GM12878 (cell line): ENCODE measurements around the gene ANAPC10. TPM values are rescaled to one million over a fixed set of nuclear protein-coding genes. Genes with fewer than 3 reads are reported as not detected.
A peak's percentile ranks its signal among the peaks of the same experiment; 100 is the strongest.

Experiments
- CBFB ChIP-seq: IDR thresholded peaks from 2 replicates; pipeline ENCODE4 v1.6.1; 2016; ENCODE audit warnings: antibody characterized with exemption, low read depth
- CREM ChIP-seq: IDR thresholded peaks from 2 replicates; pipeline ENCODE4 v1.6.1; 2014; ENCODE audit warnings: antibody characterized with exemption, low read depth
- EED ChIP-seq: sonication (generic); IDR thresholded peaks from 2 replicates; pipeline ENCODE4 v1.6.1; 2016; ENCODE audit warnings: antibody characterized with exemption, low read depth
- EZH2 ChIP-seq: IDR thresholded peaks from 2 replicates; pipeline ENCODE4 v1.6.1; 2012; ENCODE audit warnings: low read depth, mild to moderate bottlenecking, control low read depth, inconsistent platforms, low read length, borderline replicate concordance; ENCODE audit not compliant: control insufficient read depth
- HDAC6 ChIP-seq: fragments of 200-600 bp; sonication (generic); IDR thresholded peaks from one replicate; pipeline ENCODE4 v1.8.0; 2017; ENCODE audit warnings: antibody characterized with exemption; ENCODE audit not compliant: unreplicated experiment
- IKZF2 ChIP-seq, 2 experiments: fragments of 450-650 bp; IDR thresholded peaks; 2 replicates each; pipeline ENCODE4 v1.6.1; 2017; ENCODE audit warnings: mild to moderate bottlenecking in 2 of 2, moderate library complexity in 2 of 2
- MTA2 ChIP-seq: fragments of 450-650 bp; IDR thresholded peaks from 2 replicates; pipeline ENCODE4 v1.6.1; 2016; ENCODE audit warnings: low read depth, mild to moderate bottlenecking, moderate library complexity
- PAX8 ChIP-seq: fragments of 450-650 bp; IDR thresholded peaks from 2 replicates; pipeline ENCODE4 v1.6.1; 2017; ENCODE audit warnings: mild to moderate bottlenecking, moderate library complexity
- PML ChIP-seq: IDR thresholded peaks from 2 replicates; pipeline ENCODE4 v1.6.1; 2012; ENCODE audit warnings: low read length, inconsistent platforms
- SIN3A ChIP-seq: IDR thresholded peaks from 2 replicates; pipeline ENCODE4 v1.6.1; 2012; ENCODE audit warnings: low read depth, low read length, improper control_type of control experiment
- SMAD5 ChIP-seq: IDR thresholded peaks from 2 replicates; pipeline ENCODE4 v1.6.1; 2016; ENCODE audit warnings: antibody characterized with exemption, low read depth
- SREBF2 ChIP-seq: IDR thresholded peaks from 2 replicates; pipeline ENCODE4 v1.6.1; 2012; ENCODE audit warnings: mild to moderate bottlenecking, low read length
- STAT1 ChIP-seq: fragments of 450-650 bp; conservative IDR thresholded peaks from 2 replicates; pipeline ENCODE4 v1.6.1; 2014; ENCODE audit warnings: antibody characterized with exemption, mild to moderate bottlenecking
- STAT3 ChIP-seq: IDR thresholded peaks from 2 replicates; pipeline ENCODE4 v1.6.1; 2011; ENCODE audit warnings: low read depth, low read length, improper control_type of control experiment
- SUPT20H ChIP-seq: IDR thresholded peaks from 2 replicates; pipeline ENCODE4 v1.6.1; 2011; ENCODE audit warnings: low read depth, mild to moderate bottlenecking, low read length, moderate library complexity, borderline replicate concordance; ENCODE audit not compliant: control insufficient read depth
- polyA plus RNA-seq, 11 experiments: library from polyadenylated mRNA; depleted of rRNA in 4 of 11; unstranded in 6 of 11; stranded (reverse) in 5 of 11; fragments of >200 nt; fragmentation: Nextera tagmentation in 4 of 11; fragmentation: Illumina TruSeq in 1 of 11; extraction: Ambion mirVana in 4 of 11; extraction: Trizol in 1 of 11; gene quantifications; 1 replicate in 1 of 11; 2 replicates in 10 of 11; pipeline versions ENCODE4 v1.2.1 to v1.2.3, GENCODE V29; 2011 to 2016; ENCODE audit warnings: inconsistent platforms in 2 of 11, missing spikeins in 2 of 11, low read depth in 1 of 11
- total RNA-seq, 4 experiments: library from RNA; depleted of rRNA in 3 of 4; stranded (reverse); fragments of >200 nt in 3 of 4; fragmentation: Illumina TruSeq in 1 of 4; extraction: Trizol in 1 of 4; gene quantifications; 2 replicates each; pipeline versions ENCODE4 v1.2.1 to v1.2.3, GENCODE V29; 2013 to 2021
- TF ChIP-seq, protein P1 (sequence below): IDR thresholded peaks from 2 replicates; pipeline ENCODE4 v1.6.1; 2012; ENCODE audit warnings: low read length, inconsistent platforms
- TF ChIP-seq, protein P2 (sequence below): fragments of 450-650 bp; IDR thresholded peaks from 2 replicates; pipeline ENCODE4 v1.6.1; 2016; ENCODE audit warnings: mild to moderate bottlenecking
- TF ChIP-seq, protein P3 (sequence below): fragments of 450-650 bp; IDR thresholded peaks from 2 replicates; pipeline ENCODE4 v1.6.1; 2018; ENCODE audit warnings: borderline replicate concordance, mild to moderate bottlenecking; ENCODE audit not compliant: partially characterized antibody
- TF ChIP-seq, protein P4 (sequence below): fragments of 450-650 bp; IDR thresholded peaks from 2 replicates; pipeline ENCODE4 v1.6.1; 2017; ENCODE audit warnings: mild to moderate bottlenecking, moderate library complexity
- TF ChIP-seq, protein P5 (sequence below): fragments of 450-650 bp; IDR thresholded peaks from 2 replicates; pipeline ENCODE4 v1.6.1; 2017; ENCODE audit warnings: mild to moderate bottlenecking

Gene ANAPC10
- total and polyA plus RNA-seq, 10 of the 15 experiments (the other 5 are each of a cell fraction or from before 2014, with no cell fraction given), result 23.8 to 73.7 (median 48.5) TPM

DNA sequence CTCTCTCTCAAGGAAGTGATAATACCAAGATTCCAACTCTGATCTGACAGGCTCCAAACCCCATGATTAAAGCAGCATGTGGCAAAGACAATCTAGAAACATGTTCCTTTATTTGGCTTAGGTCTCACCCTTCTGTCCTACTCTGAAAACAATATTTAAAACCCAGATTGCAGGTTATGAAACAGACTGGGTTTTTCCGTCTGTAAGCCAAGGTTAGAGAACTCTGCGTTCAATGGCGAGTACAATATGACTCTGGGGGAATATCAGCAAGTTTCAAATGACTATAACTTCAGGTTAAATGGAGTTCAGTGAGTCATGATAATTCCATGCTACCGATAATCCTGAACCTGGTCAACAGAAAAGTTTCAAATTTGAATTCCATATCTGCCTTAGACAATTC, 50.8 kb downstream of the ANAPC10 start (continued):
- TF ChIP-seq STAT1 (no peak), SMAD5 (no peak), IKZF2 (IDR thresholded peaks at IDR 0.05) (peak; percentile 59; a peak in 3 of 4 replicates), PML (no peak), PAX8 (no peak), HDAC6 (no peak), SUPT20H (no peak), CBFB (no peak), EZH2 (no peak), SIN3A (no peak), MTA2 (0 out of 2 replicates have a peak, but pooled peaks have one; percentile 41), SREBF2 (no peak), EED (peak; percentile 75; the same call in 1 of the 2 replicates), CREM (peak; percentile 51; the same call in 1 of the 2 replicates), STAT3 (no peak)
- TF ChIP-seq, protein P1, sequence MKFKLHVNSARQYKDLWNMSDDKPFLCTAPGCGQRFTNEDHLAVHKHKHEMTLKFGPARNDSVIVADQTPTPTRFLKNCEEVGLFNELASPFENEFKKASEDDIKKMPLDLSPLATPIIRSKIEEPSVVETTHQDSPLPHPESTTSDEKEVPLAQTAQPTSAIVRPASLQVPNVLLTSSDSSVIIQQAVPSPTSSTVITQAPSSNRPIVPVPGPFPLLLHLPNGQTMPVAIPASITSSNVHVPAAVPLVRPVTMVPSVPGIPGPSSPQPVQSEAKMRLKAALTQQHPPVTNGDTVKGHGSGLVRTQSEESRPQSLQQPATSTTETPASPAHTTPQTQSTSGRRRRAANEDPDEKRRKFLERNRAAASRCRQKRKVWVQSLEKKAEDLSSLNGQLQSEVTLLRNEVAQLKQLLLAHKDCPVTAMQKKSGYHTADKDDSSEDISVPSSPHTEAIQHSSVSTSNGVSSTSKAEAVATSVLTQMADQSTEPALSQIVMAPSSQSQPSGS, result peak; percentile 70
- TF ChIP-seq, protein P2, sequence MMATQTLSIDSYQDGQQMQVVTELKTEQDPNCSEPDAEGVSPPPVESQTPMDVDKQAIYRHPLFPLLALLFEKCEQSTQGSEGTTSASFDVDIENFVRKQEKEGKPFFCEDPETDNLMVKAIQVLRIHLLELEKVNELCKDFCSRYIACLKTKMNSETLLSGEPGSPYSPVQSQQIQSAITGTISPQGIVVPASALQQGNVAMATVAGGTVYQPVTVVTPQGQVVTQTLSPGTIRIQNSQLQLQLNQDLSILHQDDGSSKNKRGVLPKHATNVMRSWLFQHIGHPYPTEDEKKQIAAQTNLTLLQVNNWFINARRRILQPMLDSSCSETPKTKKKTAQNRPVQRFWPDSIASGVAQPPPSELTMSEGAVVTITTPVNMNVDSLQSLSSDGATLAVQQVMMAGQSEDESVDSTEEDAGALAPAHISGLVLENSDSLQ, result no peak
- TF ChIP-seq, protein P3, sequence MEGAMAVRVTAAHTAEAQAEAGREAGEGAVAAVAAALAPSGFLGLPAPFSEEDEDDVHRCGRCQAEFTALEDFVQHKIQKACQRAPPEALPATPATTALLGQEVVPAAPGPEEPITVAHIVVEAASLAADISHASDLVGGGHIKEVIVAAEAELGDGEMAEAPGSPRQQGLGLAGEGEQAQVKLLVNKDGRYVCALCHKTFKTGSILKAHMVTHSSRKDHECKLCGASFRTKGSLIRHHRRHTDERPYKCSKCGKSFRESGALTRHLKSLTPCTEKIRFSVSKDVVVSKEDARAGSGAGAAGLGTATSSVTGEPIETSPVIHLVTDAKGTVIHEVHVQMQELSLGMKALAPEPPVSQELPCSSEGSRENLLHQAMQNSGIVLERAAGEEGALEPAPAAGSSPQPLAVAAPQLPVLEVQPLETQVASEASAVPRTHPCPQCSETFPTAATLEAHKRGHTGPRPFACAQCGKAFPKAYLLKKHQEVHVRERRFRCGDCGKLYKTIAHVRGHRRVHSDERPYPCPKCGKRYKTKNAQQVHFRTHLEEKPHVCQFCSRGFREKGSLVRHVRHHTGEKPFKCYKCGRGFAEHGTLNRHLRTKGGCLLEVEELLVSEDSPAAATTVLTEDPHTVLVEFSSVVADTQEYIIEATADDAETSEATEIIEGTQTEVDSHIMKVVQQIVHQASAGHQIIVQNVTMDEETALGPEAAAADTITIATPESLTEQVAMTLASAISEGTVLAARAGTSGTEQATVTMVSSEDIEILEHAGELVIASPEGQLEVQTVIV, result no peak
- TF ChIP-seq, protein P4, sequence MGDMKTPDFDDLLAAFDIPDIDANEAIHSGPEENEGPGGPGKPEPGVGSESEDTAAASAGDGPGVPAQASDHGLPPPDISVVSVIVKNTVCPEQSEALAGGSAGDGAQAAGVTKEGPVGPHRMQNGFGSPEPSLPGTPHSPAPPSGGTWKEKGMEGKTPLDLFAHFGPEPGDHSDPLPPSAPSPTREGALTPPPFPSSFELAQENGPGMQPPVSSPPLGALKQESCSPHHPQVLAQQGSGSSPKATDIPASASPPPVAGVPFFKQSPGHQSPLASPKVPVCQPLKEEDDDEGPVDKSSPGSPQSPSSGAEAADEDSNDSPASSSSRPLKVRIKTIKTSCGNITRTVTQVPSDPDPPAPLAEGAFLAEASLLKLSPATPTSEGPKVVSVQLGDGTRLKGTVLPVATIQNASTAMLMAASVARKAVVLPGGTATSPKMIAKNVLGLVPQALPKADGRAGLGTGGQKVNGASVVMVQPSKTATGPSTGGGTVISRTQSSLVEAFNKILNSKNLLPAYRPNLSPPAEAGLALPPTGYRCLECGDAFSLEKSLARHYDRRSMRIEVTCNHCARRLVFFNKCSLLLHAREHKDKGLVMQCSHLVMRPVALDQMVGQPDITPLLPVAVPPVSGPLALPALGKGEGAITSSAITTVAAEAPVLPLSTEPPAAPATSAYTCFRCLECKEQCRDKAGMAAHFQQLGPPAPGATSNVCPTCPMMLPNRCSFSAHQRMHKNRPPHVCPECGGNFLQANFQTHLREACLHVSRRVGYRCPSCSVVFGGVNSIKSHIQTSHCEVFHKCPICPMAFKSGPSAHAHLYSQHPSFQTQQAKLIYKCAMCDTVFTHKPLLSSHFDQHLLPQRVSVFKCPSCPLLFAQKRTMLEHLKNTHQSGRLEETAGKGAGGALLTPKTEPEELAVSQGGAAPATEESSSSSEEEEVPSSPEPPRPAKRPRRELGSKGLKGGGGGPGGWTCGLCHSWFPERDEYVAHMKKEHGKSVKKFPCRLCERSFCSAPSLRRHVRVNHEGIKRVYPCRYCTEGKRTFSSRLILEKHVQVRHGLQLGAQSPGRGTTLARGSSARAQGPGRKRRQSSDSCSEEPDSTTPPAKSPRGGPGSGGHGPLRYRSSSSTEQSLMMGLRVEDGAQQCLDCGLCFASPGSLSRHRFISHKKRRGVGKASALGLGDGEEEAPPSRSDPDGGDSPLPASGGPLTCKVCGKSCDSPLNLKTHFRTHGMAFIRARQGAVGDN, result peak; percentile 39; the same call in 1 of the 2 replicates
- TF ChIP-seq, protein P5, sequence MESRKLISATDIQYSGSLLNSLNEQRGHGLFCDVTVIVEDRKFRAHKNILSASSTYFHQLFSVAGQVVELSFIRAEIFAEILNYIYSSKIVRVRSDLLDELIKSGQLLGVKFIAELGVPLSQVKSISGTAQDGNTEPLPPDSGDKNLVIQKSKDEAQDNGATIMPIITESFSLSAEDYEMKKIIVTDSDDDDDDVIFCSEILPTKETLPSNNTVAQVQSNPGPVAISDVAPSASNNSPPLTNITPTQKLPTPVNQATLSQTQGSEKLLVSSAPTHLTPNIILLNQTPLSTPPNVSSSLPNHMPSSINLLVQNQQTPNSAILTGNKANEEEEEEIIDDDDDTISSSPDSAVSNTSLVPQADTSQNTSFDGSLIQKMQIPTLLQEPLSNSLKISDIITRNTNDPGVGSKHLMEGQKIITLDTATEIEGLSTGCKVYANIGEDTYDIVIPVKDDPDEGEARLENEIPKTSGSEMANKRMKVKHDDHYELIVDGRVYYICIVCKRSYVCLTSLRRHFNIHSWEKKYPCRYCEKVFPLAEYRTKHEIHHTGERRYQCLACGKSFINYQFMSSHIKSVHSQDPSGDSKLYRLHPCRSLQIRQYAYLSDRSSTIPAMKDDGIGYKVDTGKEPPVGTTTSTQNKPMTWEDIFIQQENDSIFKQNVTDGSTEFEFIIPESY, result no peak
